Endothelial cell of umbilical vein (primary cell): ENCODE results near the gene DCDC1. TPM values are rescaled to one million over a fixed set of nuclear protein-coding genes. Genes with fewer than 3 reads are reported as not detected.

ENCODE experiments used
- BruUV-seq: library from RNA; stranded (reverse); fragments of 400-500 nt; replicated peaks from 2 replicates; lab custom pipeline; 2021; lab: Mats Ljungman, UMichigan
- CTCF ChIA-PET: fragments of 300-600, 350-600 bp; sonication (Branson Sonifier 250); formaldehyde crosslinking; loops from one replicate; lab custom pipeline; 2021; ENCODE audit warnings: antibody characterized with exemption, inconsistent platforms; lab: Charles Lee
- POLR2A ChIA-PET: fragments of 300-600, 350-600 bp; sonication (Branson Sonifier 250); formaldehyde crosslinking; loops from one replicate; lab custom pipeline; 2021; ENCODE audit warnings: antibody characterized with exemption, inconsistent platforms; lab: Charles Lee
- DNase-seq: peaks from one replicate; pipeline ENCODE4 v3.0.0-alpha.2; 2011; ENCODE audit warnings: low read depth, low spot score
- FAIRE-seq: peaks from 2 replicates; lab custom pipeline; 2011; peaks lifted over from hg19 to GRCh38; lab: Jason Lieb, UNC
- H2AFZ ChIP-seq: 2 replicates; pipeline ENCODE4 v1.6.0; 2012; ENCODE audit warnings: low read depth, low read length, control low read depth, inconsistent platforms
- H3K27ac ChIP-seq: 2 replicates; pipeline ENCODE4 v1.5.1; 2011; ENCODE audit warnings: low read depth, mild to moderate bottlenecking, control low read depth, low read length, moderate library complexity; ENCODE audit not compliant: insufficient read depth
- H3K27me3 ChIP-seq, 2 experiments: 2 replicates each; pipeline versions ENCODE4 v1.6.0 to v1.6.1; 2011; ENCODE audit warnings: low read length in 2 of 2, mixed read lengths in 1 of 2; ENCODE audit not compliant: control insufficient read depth in 2 of 2, insufficient read depth in 2 of 2
- H3K36me3 ChIP-seq, 2 experiments: 2 replicates in 1 of 2; 3 replicates in 1 of 2; pipeline ENCODE4 v1.5.1; 2011; ENCODE audit warnings: low read length in 2 of 2, mild to moderate bottlenecking in 1 of 2, moderate library complexity in 1 of 2; ENCODE audit not compliant: control insufficient read depth in 2 of 2, insufficient read depth in 2 of 2; ENCODE audit errors: extremely low read depth in 1 of 2
- H3K4me1 ChIP-seq: 3 replicates; pipeline ENCODE4 v1.5.1; 2011; ENCODE audit warnings: mild to moderate bottlenecking, low read length; ENCODE audit not compliant: control insufficient read depth, insufficient read depth; ENCODE audit errors: extremely low read depth
- H3K4me2 ChIP-seq: 2 replicates; pipeline ENCODE4 v1.6.1; 2011; ENCODE audit warnings: low read length, control low read depth, mixed read lengths; ENCODE audit not compliant: insufficient read depth
- H3K4me3 ChIP-seq, 3 experiments: fragments of 200-600 bp in 1 of 3; sonication (generic), shearing (Covaris generic) in 1 of 3; replicated peaks in 1 of 3; 2 replicates each; pipeline ENCODE4 v1.5.1; 2011 to 2016; ENCODE audit warnings: control low read depth in 3 of 3, low read length in 3 of 3, mild to moderate bottlenecking in 2 of 3, inconsistent platforms in 1 of 3, low read depth in 1 of 3, moderate library complexity in 1 of 3; ENCODE audit not compliant: insufficient read depth in 1 of 3
- H3K79me2 ChIP-seq: 2 replicates; pipeline ENCODE4 v1.6.0; 2012; ENCODE audit warnings: low read length, inconsistent platforms; ENCODE audit not compliant: control insufficient read depth, insufficient read depth
- H3K9ac ChIP-seq: replicated peaks from 2 replicates; pipeline ENCODE3; 2011; ENCODE audit warnings: low read length, control low read depth; ENCODE audit not compliant: insufficient read depth; ENCODE audit errors: extremely low read depth
- H3K9me1 ChIP-seq: replicated peaks from 3 replicates; pipeline ENCODE4 v1.6.0; 2011; ENCODE audit warnings: mild to moderate bottlenecking, low read length; ENCODE audit not compliant: control insufficient read depth, insufficient read depth; ENCODE audit errors: extremely low read depth
- H3K9me3 ChIP-seq: replicated peaks from 2 replicates; pipeline ENCODE4 v1.5.1; 2012; ENCODE audit warnings: low read length, inconsistent platforms; ENCODE audit not compliant: control insufficient read depth, insufficient read depth
- H4K20me1 ChIP-seq: replicated peaks from 2 replicates; pipeline ENCODE3; 2011; ENCODE audit warnings: mild to moderate bottlenecking, low read length; ENCODE audit not compliant: control insufficient read depth, insufficient read depth; ENCODE audit errors: extremely low read depth
- EZH2 ChIP-seq: IDR thresholded peaks from 2 replicates; pipeline ENCODE4 v1.6.1; 2012; ENCODE audit warnings: borderline replicate concordance, low read depth, mild to moderate bottlenecking, moderate library complexity, low read length, inconsistent platforms; ENCODE audit not compliant: severe bottlenecking
- FOS ChIP-seq: IDR thresholded peaks from 2 replicates; pipeline ENCODE4 v1.6.1; 2011; ENCODE audit warnings: mild to moderate bottlenecking, low read length, moderate library complexity, borderline replicate concordance; ENCODE audit not compliant: insufficient read depth
- GATA2 ChIP-seq: IDR thresholded peaks from 2 replicates; pipeline ENCODE4 v1.7.0; 2011; ENCODE audit warnings: low read depth, mild to moderate bottlenecking, moderate library complexity, mixed read lengths, low read length; ENCODE audit not compliant: insufficient read length, insufficient read depth
- JUN ChIP-seq: IDR thresholded peaks from 2 replicates; pipeline ENCODE4 v1.6.1; 2011; ENCODE audit warnings: borderline replicate concordance, low read depth; ENCODE audit not compliant: insufficient read length, insufficient read depth
- MYC ChIP-seq: IDR thresholded peaks from one replicate; pipeline ENCODE4 v1.6.1; 2011; ENCODE audit warnings: mild to moderate bottlenecking, low read depth, low read length
- POLR2A ChIP-seq: IDR thresholded peaks from 2 replicates; pipeline ENCODE4 v1.6.1; 2012; ENCODE audit warnings: low read depth, mild to moderate bottlenecking, control low read depth, low read length
- POLR2AphosphoS5 ChIP-seq: IDR thresholded peaks from 2 replicates; pipeline ENCODE4 v1.6.1; 2012; ENCODE audit warnings: low read depth, mild to moderate bottlenecking, control low read depth, low read length, moderate library complexity; ENCODE audit not compliant: insufficient read depth
- dilution Hi-C: fragments of 300-500 bp; cut with MboI; formaldehyde crosslinking; loops from one replicate; pipeline ENCODE4 v1.15.0; 2019; ENCODE audit warnings: low sequenced_read_pairs; ENCODE audit not compliant: extremely low pct_ligation_motif_present
- intact Hi-C: fragments of 100-400 bp; cut with micrococcal nuclease; formaldehyde crosslinking; loops from one replicate; pipeline ENCODE4 v1.10.0; 2022
- polyA plus RNA-seq, 4 experiments: library from polyadenylated mRNA; depleted of rRNA in 3 of 4; stranded (reverse) in 3 of 4; unstranded in 1 of 4; fragments of >200 nt; gene quantifications; 2 replicates each; pipeline versions ENCODE4 v1.2.1 to v1.2.3, GENCODE V29; 2011 to 2012; ENCODE audit warnings: missing spikeins in 1 of 4
- total RNA-seq: library from RNA; stranded (reverse); gene quantifications from 2 replicates; pipeline ENCODE4 v1.2.3, GENCODE V29; 2021
- TF ChIP-seq, protein P1 (sequence below): IDR thresholded peaks from 2 replicates; pipeline ENCODE4 v1.6.1; 2011; ENCODE audit not compliant: insufficient read depth, insufficient read length
- TF ChIP-seq, protein P2 (sequence below), 2 donors: IDR thresholded peaks; 1 replicate in 1 of 2; 2 replicates in 1 of 2; pipeline ENCODE4 v1.5.1; 2011; ENCODE audit warnings: low read length in 2 of 2, mild to moderate bottlenecking in 2 of 2, moderate library complexity in 2 of 2, control low read depth in 1 of 2, inconsistent platforms in 1 of 2, low read depth in 1 of 2; ENCODE audit not compliant: insufficient read depth in 1 of 2; ENCODE audit errors: extremely low read depth in 1 of 2

The DCDC1 gene
- total and polyA plus RNA-seq, 2 donors (not counting 3 experiments of a cell fraction or from before 2014, with no cell fraction given) = 0.04 TPM; not detected in 1

DNA sequence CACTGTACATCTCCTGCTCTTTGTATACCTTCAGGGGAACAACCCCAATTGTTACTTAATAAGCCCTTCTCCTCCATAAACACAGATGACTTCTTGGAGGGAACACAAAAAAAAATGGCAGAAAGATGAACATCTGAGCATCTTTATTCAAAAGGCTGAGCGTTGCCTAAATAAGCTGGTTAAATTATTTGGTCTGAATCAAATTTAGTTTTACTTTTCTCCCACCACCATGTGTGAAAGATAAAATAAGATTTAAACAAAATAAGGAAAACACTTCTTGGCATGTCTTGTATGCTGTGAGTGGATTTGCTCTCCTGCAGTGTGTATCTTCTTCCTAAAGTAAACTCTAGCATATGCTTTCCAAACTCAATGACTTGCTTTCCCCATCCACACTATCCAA is 137.9 kb downstream of the DCDC1 start:
- Histone ChIP-seq H3K4me2 (no peak overlapping the region), H4K20me1 (no peaks in the 10 kb centered on the region), H3K4me1 (no peaks in the 10 kb centered on the region), H3K9me1 (no peaks in the 10 kb centered on the region), H3K9ac (no peak overlapping the region), H3K79me2 (no peaks in the 10 kb centered on the region), H2AFZ (no peak overlapping the region), H3K9me3 (no peaks in the 10 kb centered on the region), H3K36me3 (no peaks in the 10 kb centered on the region), H3K4me3 (no peak overlapping the region), H3K27me3 (no peaks in the 10 kb centered on the region), H3K27ac (no peak overlapping the region)
- BruUV-seq = no TSS peak
- dilution Hi-C loops (no loop called here), intact Hi-C loops (no loop called here)
- DNase-seq (no peak), FAIRE-seq (no peak)
- ChIA-PET POLR2A (no interaction called here), CTCF (no interaction called here)
- TF ChIP-seq, protein P1, sequence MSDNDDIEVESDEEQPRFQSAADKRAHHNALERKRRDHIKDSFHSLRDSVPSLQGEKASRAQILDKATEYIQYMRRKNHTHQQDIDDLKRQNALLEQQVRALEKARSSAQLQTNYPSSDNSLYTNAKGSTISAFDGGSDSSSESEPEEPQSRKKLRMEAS = no peak
- TF ChIP-seq GATA2 (no peak), JUN (no peak), MYC (no peak), EZH2 (no peak), POLR2AphosphoS5 (no peak), POLR2A (no peak), FOS (no peak)
- TF ChIP-seq, protein P2, sequence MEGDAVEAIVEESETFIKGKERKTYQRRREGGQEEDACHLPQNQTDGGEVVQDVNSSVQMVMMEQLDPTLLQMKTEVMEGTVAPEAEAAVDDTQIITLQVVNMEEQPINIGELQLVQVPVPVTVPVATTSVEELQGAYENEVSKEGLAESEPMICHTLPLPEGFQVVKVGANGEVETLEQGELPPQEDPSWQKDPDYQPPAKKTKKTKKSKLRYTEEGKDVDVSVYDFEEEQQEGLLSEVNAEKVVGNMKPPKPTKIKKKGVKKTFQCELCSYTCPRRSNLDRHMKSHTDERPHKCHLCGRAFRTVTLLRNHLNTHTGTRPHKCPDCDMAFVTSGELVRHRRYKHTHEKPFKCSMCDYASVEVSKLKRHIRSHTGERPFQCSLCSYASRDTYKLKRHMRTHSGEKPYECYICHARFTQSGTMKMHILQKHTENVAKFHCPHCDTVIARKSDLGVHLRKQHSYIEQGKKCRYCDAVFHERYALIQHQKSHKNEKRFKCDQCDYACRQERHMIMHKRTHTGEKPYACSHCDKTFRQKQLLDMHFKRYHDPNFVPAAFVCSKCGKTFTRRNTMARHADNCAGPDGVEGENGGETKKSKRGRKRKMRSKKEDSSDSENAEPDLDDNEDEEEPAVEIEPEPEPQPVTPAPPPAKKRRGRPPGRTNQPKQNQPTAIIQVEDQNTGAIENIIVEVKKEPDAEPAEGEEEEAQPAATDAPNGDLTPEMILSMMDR (IDR thresholded peaks at IDR 0.05; ENCODE audit: extremely low read depth in 1 of 2, insufficient read depth in 1 of 2, low read depth in 1 of 2, low read length in 2 of 2) = no peak
